ENCODE data around the gene WEE2. TPM values are rescaled to one million over a fixed set of nuclear protein-coding genes. Genes with fewer than 3 reads are reported as not detected.
A peak's percentile ranks its signal among the peaks of the same experiment; 100 is the strongest.

WEE2 gene
- total RNA-seq, 1 experiment from 2014 or later: 0.04 TPM

GRCh38 chr7:141737836-141738591, 29.9 kb downstream of the WEE2 start, which contains the start of gene SSBP1:
Gene SSBP1 (plus strand): TSS chr7:141738358. CDS start chr7:141739167, 809 bp downstream.
- peaks cover 35% of the 10 kb centered on the region for H3K36me3 Mint-ChIP-seq
- POLR2A ChIA-PET: interaction anchor here (1.0 to 1.2 kb wide), 3 partner anchors 12 to 137 kb away, joined by 3 to 6 read pairs (median 3); partner anchors contain the start of gene DENND11
- no peak for TF ChIP-seq E2F1 (CRISPR knock-in tag; IDR thresholded peaks at IDR 0.05)
- TF ChIP-seq ZNF232 (CRISPR knock-in tag; IDR thresholded peaks at IDR 0.05): peak; percentile 66; the same call in 1 of the 2 replicates
- TF ChIP-seq PRRX2 (CRISPR knock-in tag; IDR thresholded peaks at IDR 0.05): no peak
- TF ChIP-seq USF2 (CRISPR knock-in tag; IDR thresholded peaks at IDR 0.05): 0 out of 2 replicates have a peak, but pooled peaks have one; percentile 44
- peak; percentile 79; the same call in 1 of the 2 replicates for TF ChIP-seq FOXP1 (CRISPR knock-in tag; IDR thresholded peaks at IDR 0.05; ENCODE audit: borderline replicate concordance)
- TF ChIP-seq ZBTB43 (CRISPR knock-in tag; IDR thresholded peaks at IDR 0.05): no peak
- peak; percentile 43; the same call in 1 of the 2 replicates for TF ChIP-seq ARID4B (CRISPR knock-in tag; IDR thresholded peaks at IDR 0.05; ENCODE audit: borderline replicate concordance)
- TF ChIP-seq AFF4 (CRISPR knock-in tag; IDR thresholded peaks at IDR 0.05; ENCODE audit: borderline replicate concordance): peak; percentile 62; the same call in 1 of the 2 replicates
- no peak for TF ChIP-seq ZNF317 (CRISPR knock-in tag; IDR thresholded peaks at IDR 0.05; ENCODE audit: borderline replicate concordance, low read depth)
- TF ChIP-seq ELF4 (CRISPR knock-in tag; IDR thresholded peaks at IDR 0.05; ENCODE audit: low read depth): no peak
- no peak for TF ChIP-seq PRDM15 (CRISPR knock-in tag; IDR thresholded peaks at IDR 0.05)
- TF ChIP-seq HMGXB4 (CRISPR knock-in tag; IDR thresholded peaks at IDR 0.05): peak; percentile 79
- no peak for TF ChIP-seq MLX (CRISPR knock-in tag; IDR thresholded peaks at IDR 0.05)

More at GRCh38 chr7:141737836-141738591, 29.9 kb downstream of the WEE2 start, which contains the start of gene SSBP1:
- Mint-ChIP-seq H3K27me3 (ENCODE audit: low read depth) (no peaks in the 10 kb centered on the region), H3K4me1 (peaks cover 25% of the 10 kb centered on the region), H3K9me3 (no peaks in the 10 kb centered on the region), H3K4me3 (peak within 1 kb of the TSS; percentile 95), H3K27ac (peak within 1 kb of the TSS; percentile 98)
- CTCF ChIA-PET: interaction anchor here (0.5 to 2.8 kb wide), 28 partner anchors 9 to 446 kb away, joined by 3 to 26 read pairs (median 5); partner anchors contain the start of genes AGK, DENND11, TAS2R3 and WEE2
- peak; percentile 90 for DNase-seq (ENCODE audit: low spot score)
- ATAC-seq: peak; percentile 85
